OCI-LY3 (cell line): Measurements from ENCODE around the gene RNASEH1.

Experiments used
- CTCF ChIP-seq: fragments of 200-600, 300-600 bp; sonication (generic); IDR thresholded peaks from 2 replicates; pipeline ENCODE4 v1.5.1; 2014; ENCODE audit warnings: antibody characterized with exemption, low read length, low read depth
- EZH2phosphoT487 ChIP-seq: fragments of 200-600 bp; shearing (Covaris generic); IDR thresholded peaks from 2 replicates; pipeline ENCODE4 v1.6.1; 2018; ENCODE audit warnings: antibody characterized with exemption, mixed run types, low read depth

GRCh38 chr2:3512086-3512485 lies 46.0 kb downstream of the RNASEH1 start:
- TF ChIP-seq CTCF, result no peak
- no peak for TF ChIP-seq EZH2phosphoT487
